ENCODE data around the gene EPC1.
A peak's percentile ranks its signal among the peaks of the same experiment; 100 is the strongest.
"Not testable (repeated sequence)": the region's sequence is repeated elsewhere in the genome, so short reads cannot be mapped to it uniquely, and the experiment has no call there.

The EPC1 gene

DNA sequence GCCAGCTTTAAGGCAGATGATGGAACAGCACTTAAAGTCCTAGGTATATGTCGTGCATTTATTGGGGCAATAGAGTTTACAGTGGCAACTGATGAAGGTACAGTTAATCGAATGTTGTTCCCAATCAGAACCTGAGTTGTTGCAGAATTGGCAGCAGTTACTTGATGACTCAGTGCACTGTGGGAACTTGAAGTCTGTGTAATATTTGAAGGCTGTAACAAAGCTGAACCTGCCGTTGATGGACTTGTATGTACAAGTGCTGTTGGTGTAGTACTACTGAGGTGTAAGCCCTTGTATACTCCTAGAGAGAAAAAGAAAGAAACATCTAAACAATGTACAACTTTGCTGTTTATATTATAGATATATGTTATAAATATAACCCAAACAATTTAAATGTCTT is 75.3 kb downstream of the EPC1 start:
- DNase-seq = no peak

DNA sequence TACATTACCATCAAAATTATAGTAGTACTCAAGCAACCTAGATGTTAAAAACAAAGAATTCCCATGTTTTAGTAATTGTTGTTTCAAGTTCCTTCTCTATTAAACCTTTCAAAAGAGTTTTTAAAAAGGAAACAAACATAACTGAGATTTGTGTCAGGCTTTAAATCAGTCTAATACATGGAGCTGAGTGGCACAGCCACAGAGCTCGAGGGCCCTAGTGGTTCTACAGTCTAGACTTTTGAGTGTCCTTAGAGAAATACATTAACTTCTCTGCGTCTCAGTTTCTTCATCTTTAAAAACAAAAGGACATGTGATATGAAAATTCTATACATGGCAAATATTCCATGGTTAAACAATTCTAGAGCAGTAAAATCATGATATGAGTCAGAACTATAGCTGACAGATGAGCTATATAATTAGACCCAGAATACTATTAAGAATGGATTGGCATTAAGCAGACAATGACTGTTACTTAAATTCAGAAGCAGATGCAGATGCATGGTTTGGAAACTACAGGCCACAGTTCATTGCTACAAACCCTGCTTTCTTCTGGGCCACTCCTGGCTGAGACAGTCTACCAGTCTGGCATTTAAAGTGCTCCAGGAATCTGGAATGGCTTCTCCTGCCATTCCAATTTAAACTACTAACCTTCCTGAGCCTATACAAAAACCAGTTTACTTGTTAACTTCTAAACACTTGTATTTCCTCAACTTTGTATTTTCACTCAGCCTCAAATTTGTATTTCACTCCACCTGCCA is 77.4 kb downstream of the EPC1 start:
- DNase-seq = no peak

DNA sequence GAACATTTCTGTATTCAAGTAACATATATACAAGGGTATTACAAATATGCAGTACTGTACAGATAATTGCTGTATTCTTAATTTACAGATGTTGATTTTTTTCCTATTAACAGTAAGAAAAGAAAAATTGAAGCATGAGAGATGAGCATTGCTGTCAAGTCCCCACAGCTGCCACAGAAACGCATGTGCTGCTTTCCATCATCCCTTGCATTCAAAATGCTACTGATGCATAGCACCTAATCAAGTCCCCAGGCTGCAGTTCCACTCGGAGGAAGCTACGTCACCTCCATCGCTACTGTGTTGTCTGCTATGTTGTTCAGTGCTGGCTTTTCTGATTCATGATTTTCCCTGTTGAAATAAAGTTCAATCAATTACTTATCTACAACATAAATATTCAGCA is 78.2 kb downstream of the EPC1 start:
- no peak for DNase-seq

DNA sequence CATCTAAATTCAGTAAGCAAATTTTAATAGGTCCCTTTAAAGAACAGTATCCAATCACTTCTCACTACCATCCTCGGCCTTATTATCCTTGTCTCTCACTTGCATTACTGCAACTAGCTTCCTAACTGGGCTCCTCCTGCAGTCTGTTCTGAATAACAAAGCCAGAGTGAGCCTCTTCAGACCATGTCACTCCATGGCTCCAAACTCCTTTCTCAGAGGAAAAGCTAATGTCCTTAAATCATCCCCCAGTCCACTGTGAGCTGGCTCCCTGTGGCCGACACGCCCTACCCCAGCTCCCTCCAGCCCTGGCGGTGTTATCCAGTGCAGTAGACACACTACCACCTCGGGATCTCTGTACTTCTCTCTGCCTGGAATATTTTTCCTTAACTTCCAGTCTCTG is 80.0 kb downstream of the EPC1 start:
- no peak for DNase-seq

DNA sequence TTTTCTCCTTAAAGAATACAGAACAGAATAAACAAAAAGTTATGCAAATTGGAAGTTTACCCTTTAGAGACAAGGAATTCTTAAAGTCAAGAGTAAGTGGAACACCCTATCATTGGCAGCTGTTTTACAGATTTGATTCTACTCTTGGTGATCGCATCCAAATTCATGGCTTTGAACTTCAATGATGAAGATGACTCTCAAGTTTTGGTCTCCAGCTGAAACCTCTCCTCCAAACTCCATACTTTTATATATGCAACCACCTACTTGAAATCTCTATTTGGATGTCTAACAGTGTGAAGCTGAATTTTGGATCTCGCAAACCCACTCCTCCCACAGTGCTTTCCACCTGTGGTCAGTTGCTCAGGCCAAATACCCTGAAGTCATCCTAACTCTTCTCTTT is 80.4 kb downstream of the EPC1 start:
- no peak for DNase-seq

DNA sequence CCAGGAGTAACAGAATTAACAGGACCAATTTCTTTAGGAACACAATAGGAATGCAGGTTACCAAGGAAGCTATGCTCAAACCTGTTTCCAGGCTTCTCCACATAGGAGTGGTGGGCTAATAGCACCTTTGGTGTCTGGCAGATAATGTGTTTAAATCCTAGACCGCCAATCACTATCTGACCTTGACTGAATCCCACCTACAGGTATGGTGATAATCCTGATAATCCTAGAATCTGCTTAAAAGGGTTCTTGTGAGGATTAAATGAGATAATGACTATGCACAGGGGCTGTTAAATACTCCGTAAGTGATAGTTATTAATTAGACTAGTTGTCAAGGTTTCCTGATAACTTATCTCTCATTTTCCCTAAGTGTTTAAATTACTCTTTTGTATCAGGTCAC is 81.2 kb downstream of the EPC1 start:
- no peak for DNase-seq

DNA sequence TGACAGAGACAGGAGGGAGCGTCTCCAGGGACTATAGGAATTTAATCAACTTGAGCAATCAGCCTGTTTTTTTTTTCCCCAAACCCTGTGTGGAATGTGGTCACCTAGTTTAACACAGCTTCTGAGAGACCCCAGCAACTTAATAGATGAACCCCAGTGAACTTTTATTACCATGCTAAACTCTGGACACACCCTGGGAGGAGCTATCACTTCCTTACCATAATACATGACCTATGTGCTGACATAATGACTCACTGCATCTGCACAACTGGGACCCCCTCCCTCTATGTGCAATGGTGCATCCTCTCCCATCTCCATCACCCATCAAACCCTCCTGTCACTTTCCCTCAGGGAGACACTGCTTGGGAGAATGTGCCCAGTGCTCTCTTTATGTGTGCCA is 83.7 kb downstream of the EPC1 start:
- no peak for DNase-seq

DNA sequence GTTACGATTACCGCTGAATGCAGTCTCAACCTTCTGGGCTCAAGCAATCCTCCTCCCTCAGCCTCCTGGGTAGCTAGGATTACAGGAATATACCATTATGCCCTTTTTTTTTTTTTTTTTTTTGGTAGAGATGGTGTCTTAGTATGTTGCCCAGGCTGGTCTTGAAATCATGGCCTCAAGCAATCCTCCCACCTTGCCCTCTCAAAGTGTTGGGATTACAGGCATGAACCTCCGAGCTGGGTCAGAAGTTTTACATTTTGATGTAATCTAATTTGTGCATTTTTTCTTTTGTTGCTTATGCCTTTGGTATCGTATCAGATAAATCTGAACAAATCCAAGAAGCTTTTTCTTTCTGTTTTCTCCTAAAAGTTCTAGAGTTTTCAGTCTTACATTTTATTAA is 87.4 kb downstream of the EPC1 start:
- DNase-seq = no peak

DNA sequence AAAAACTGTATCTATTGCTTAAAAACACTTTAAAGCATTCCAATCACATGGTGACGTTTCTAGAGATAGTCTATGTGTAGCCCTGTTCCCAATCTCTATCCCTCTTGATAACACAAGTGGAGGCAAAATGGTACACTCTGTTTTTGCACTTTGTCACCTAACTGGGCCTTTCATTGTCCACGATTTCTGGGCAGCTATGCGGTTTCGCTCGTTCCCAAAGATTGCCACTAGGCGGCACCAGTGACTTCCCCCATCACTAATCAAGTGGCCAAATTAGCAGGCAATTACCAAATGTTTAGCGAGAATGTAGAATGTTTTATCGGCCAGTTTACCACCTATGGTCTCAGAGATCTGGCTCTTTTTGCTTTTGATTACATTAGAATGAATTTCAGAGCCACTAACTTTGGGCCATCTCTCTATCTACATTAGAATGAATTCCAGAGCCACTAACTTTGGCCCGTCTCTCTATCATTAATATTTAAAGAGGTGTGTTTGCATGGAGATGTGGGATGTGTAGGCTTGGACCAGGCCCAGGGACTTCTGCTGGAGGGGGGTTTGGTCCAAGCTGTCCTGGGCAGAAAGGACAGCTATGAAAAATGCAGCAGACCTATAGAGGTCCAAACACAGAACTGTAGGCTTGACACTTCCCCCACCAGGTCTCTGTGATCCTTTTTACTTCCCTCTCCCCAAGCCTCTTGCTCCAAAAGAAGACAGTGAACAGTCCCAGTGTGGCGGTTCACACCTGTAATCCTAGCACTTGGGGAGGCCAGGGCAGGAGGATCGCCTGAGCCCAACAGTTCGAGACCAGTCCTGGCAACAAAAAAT is 90.1 kb downstream of the EPC1 start:
- peak; percentile 6 for DNase-seq

DNA sequence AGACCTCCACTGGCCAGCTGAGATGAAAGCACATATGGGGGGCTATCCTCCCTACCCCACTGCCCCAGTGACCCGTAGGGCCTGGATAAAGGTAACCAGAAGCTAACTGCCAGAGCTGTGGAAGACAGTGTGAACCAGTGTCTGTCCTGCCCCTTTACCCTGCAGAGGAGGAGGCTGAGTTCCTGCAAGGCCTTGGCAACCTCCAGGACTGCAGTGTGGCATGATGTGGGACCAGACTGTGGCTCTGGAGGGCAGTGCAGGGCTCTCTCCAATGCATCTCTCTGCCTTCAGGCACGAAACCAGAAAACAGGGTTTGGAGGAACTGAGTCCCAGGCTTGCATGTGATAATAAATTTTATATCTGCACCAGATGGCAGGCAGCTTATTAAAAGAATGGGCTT is 93.1 kb downstream of the EPC1 start:
- DNase-seq = no peak

DNA sequence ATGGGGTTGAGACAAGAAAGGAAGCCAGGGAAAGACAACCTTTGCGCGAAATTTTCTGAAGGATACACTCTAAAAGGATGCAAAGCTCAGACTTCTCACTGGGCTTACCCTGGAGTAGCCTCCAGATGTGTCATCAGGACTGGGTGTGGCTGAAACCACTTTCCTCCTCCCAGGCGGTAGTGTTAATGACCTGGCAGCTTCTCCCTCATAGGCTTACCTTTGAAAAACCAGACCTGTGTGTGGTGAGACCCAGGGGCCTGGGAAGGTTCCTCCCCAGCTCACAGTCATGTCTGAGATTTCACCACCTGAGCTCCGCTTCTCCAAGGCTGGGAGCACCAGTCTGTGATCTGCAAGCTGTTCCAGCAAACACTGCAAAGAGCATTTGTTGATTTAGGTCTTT is 93.7 kb downstream of the EPC1 start:
- no peak for DNase-seq

DNA sequence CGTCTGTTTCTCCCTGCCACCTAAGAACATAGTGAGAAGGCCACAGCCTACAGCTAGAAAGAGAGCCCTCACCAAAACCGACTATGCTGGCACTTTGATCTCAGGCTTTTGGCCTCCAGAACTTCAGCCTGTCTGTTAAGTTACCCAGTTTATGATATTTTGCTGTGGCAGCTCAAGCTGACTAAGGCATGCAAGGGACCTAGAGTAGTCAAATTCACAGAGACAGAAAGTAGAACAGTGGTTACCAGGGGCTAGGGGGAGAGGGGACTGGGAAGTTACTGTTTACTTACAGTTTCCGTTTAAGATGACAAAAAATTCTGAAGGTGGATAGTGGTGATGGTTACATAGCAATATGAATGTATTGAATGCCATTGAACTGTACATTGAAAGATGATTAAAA is 96.5 kb downstream of the EPC1 start:
- DNase-seq = not testable (repeated sequence)

DNA sequence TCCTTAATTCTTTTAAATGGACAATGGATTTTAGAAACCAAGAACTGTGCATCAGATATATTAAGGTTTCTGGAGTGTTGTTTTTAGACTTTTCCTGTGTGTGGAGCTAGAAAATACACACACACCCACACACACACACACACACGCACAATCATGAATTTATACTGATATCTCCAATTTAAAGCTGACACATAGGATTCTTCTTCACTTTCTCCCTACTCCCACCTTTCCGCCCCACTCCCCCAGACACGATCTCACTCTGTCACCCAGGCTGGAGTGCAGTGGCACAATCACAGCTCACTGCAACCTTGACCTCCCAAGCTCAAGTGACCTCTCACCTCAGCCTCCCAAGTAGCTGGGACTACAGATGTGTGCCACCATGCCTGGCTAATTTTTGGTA is 100.3 kb downstream of the EPC1 start:
- DNase-seq = no peak

DNA sequence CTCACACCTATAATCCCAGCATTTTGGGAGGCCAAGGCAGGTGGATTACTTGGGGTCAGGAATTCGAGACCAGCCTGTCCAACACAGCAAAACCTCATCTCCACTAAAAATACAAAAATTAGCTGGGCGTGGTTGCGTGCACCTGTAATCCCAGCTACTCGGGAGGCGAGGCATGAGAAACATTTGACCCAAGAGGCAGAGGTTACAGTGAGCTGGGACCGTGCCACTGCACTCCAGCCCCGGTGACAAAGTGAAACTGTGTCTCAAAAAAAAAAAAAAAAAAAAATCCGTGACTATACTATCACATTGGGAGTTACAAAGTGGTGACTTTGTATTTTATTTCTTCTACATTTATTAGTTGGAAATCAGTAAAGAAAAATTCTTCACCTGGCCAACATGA is 101.2 kb downstream of the EPC1 start:
- no peak for DNase-seq

DNA sequence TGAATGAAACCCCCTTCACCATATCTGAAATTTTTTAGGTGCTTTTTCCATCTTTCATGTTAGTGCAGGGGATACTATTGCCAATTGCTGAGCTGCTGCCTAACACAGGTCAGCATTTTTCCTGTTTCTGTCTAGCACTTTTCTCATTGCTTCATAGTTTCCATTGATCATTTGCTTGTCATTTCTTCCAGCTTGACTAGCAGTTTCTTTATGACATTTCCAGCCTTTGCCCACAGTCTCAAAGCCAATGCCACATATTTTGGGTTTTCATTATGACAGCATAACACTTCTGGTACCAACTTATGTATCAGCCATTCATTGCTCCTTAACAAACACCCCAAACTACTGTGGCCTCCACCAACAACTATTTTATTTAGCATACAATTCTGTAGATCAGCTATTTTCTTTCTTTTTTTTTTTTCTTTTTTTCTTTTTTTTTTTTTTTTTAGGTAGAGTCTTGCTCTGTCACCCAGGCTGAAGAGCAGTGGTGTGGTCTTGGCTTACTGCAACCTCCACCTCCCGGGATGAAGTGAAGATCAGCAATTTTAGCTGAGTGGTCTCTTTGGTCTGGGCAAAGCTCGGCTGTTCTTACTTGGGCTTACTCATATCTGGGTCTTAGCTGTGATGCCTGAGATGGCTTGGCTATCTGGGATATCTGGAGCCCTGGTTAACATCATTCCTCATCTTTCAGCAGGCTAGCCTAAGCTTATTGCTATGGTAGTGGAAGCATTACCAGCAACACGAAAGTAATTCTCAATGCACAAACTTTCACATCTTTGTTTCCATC is 102.3 kb downstream of the EPC1 start:
- DNase-seq = no peak

DNA sequence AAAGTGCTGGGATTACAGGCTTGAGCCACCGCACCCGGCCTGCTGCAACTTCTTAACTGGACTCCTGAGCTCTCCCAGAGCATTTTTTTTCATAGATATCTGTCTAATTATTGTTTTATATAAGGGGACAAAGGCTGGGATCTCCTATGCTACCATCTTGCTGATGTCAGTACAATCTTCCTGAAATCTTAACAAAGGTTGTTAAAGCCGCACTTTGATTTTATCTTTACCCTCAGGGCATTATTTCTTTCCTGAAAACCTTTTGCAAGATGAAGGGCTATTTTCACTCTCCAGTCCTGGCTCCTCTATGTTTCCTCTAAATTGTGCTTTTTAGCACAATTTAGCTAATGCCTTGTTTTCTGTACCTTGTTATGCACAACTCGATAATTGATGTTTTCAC is 102.9 kb downstream of the EPC1 start:
- no peak for DNase-seq

DNA sequence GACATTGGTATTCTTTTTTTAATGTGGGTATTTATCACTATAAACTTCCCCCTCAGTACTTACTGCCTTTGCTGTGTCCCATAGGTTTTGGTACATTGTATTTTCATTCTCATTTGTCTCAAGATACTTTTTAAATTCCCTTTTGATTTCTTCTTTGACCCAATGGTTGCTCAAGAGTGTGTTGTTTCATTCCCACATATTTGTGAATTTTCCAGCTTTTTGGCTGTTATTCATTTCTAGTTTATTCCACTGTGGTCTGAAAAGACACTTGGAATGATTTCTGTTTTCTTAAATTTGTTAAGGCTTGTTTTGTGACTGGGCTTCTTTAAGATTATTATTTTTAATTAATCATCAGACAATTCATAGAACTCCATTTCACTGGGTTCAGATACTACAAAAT is 105.0 kb downstream of the EPC1 start:
- no peak for DNase-seq

DNA sequence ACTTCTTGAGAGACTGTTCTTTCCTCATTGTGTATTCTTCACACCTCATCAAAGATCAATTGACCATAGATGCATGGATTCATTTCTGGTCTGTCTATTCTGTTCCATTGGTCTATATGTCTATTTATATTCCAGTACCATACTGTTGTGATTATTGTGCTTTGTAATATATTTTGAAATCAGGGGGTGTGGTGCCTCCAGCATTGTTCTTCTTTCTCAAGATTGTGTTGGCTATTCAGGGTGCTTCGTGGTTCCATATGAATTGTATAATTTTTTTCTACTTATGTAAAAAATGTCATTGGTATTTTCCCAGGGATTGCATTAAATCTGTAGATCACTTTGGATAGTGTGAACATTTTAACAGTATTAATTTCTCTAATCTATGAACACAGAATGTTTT is 106.5 kb downstream of the EPC1 start:
- DNase-seq = no peak

DNA sequence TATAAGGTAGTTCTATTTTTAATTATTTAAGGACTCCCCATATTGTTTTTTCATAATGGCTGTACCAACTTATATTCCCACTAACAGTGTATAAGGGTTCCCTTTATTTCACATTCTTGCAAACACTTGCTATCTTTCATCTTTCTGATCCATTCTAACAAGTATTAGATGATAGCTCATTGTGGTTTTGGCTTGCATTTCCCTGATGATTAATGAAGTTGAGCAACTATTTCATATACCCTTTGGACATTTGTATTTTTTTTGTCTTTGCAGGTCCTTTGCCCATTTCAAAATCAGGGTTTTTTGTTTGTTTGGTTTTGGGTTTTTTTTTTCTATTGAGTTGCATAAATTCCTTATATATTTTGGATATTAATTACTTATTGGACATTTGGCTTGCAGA is 107.2 kb downstream of the EPC1 start:
- DNase-seq = no peak

DNA sequence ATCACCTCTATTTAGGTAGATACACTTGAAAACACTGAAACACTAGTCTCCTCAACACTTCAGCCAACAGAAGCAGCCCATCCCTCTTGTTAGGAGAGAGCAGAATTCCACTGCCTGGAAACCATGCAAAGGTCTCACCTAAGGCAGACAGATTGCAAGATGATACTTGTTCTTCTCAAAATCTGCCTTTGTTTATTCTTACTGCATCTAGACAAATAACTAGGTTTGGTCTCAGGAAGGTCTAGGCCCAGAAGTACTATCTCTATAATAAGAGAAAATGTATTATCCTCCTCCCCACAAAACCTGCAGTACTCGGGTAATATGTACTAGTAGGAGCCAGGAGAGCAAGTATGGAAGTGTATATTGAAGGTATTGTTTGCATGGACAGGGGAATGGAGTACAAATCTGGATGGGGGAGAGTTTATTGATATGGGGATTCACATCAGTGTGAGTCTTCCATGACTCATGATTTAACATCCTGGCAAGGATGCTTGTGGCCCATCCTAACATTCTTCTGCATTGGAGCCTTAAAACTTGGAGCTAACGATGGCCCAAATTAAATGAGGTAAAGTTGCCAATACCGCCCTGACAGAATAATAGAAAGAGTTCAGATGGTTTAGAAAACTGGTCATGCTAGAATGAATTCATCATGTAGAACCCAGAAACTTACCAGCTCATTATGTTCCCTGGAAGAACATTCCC is 109.2 kb downstream of the EPC1 start:
- no peak for DNase-seq

DNA sequence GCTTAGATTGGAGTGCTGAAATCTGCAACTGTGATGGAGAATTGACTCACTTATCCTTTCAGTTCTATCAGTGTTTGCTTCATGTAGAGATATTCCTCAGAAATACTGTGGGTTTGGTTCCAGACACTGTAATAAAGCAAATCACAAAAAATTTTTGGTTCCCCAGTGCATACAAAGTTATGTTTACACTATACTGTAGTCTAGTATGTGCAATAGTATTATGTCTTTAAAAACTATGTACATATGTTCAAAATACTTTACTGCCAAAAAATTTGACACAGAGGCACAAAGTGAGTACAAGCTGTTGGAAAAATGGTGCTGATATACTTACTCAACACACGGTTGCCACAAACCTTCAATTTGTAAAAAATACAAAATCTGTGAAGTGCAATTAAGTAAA is 112.5 kb downstream of the EPC1 start:
- no peak for DNase-seq

DNA sequence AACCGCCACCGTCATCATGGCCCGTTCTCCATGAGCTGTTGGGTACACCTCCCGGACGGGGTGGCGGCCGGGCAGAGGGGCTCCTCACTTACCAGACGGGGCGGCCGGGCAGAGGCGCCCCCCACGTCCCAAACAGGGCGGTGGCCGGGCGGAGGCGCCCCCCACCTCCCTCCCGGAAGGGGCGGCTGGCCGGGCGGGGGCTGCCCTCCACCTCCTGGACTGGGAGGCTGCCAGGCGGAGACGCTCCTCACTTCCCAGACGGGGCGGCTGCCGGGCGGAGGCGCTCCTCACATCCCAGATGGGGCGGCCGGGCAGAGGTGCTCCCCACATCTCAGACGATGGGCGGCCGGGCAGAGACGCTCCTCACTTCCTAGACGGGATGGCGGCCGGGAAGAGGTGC is 113.6 kb downstream of the EPC1 start:
- DNase-seq = not testable (repeated sequence)

DNA sequence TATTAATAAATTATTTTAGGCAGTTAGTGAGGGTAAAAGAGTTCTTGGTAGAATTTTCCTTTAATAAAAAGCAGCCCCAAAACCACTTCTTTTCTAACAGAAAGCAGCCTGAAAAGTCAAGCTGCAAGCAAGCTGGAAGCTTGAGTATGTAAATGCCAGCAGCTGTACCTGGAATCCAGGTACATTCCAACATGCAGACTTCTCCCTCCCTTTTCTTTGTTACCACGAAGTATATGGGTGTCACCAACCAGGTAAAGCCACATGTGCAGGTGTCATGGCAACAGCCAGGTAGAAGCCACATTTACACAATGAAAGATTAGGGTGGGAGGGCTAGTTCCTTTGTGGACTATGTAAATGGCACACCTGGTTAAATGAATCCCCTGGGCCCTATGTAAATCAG is 114.6 kb downstream of the EPC1 start:
- no peak for DNase-seq
